HFFc6 (cell line): ENCODE data around the gene DCBLD1. TPM values are rescaled to one million over a fixed set of nuclear protein-coding genes. Genes with fewer than 3 reads are reported as not detected.

Experiments
- DNase-seq: peaks from one replicate; pipeline ENCODE4 v3.0.0-alpha.2; 2018
- H3K27ac Mint-ChIP-seq: 2 replicates; pipeline ENCODE4 v1.8.0; 2020; ENCODE audit warnings: mild to moderate bottlenecking, mixed read lengths
- H3K27me3 Mint-ChIP-seq: 2 replicates; pipeline ENCODE4 v1.8.0; 2021; ENCODE audit warnings: mild to moderate bottlenecking, moderate library complexity, mixed read lengths; ENCODE audit not compliant: insufficient read depth
- H3K36me3 Mint-ChIP-seq: 2 replicates; pipeline ENCODE4 v1.8.0; 2021; ENCODE audit warnings: low read depth, mixed read lengths
- H3K4me1 Mint-ChIP-seq: 2 replicates; pipeline ENCODE4 v1.8.0; 2020; ENCODE audit warnings: low read depth, mixed read lengths
- H3K4me3 Mint-ChIP-seq: 2 replicates; pipeline ENCODE4 v1.8.0; 2020; ENCODE audit warnings: mild to moderate bottlenecking, moderate library complexity, mixed read lengths
- H3K9me3 Mint-ChIP-seq: 2 replicates; pipeline ENCODE4 v1.8.0; 2020; ENCODE audit warnings: mild to moderate bottlenecking, mixed read lengths
- CTCF ChIP-seq: fragments of 200-600 bp; sonication (generic); IDR thresholded peaks from 2 replicates; pipeline ENCODE4 v1.5.0; 2021; ENCODE audit warnings: antibody characterized with exemption, mild to moderate bottlenecking
- total RNA-seq, 6 experiments: library from RNA; stranded (reverse); fragmentation: NEBNext Ultra II Directional; extraction: Animal tissue kit (Norgen Biotek cat#: 25700); gene quantifications; 2 replicates in 1 of 6; 3 replicates in 5 of 6; pipeline ENCODE4 v1.2.3, GENCODE V29; 2021

Gene DCBLD1
- total RNA-seq, 6 experiments from 2014 or later = 29.3 to 41.6 (median 31.9) TPM

DNA sequence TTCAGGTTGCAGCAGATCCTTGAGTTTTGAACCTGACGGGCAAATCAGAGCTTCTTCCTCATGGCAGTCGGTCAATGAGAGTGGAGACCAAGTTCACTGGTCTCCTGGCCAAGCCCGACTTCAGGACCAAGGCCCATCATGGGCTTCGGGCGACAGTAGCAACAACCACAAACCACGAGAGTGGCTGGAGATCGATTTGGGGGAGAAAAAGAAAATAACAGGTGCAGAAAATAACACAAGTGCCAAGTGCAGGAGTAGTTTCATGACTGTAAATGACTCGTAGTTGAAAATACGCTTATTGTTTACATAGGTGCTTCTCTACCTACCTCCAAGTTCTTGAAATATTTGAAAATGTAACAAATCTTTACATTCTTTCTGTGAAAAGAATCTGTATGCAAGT lies 56.1 kb downstream of the DCBLD1 start:
- Mint-ChIP-seq H3K27ac (no peak overlapping the region), H3K27me3 (no peaks in the 10 kb centered on the region; the same call in 1 of the 2 replicates), H3K4me3 (no peak overlapping the region), H3K4me1 (peaks cover 16% of the 10 kb centered on the region), H3K36me3 (peaks cover 44% of the 10 kb centered on the region), H3K9me3 (no peaks in the 10 kb centered on the region)
- no peak for TF ChIP-seq CTCF
- no peak for DNase-seq

- DNase-seq = no peak
- Mint-ChIP-seq H3K4me1 (peaks cover 25% of the 10 kb centered on the region), H3K4me3 (no peak overlapping the region), H3K27me3 (no peaks in the 10 kb centered on the region; the same call in 1 of the 2 replicates), H3K9me3 (no peaks in the 10 kb centered on the region), H3K27ac (no peak overlapping the region), H3K36me3 (peaks cover 54% of the 10 kb centered on the region)
- TF ChIP-seq CTCF = no peak
Observed at GRCh38 chr6:117540670-117541069, 58.2 kb downstream of the DCBLD1 start.

- H3K27ac Mint-ChIP-seq = no peak overlapping the region
- H3K9me3 Mint-ChIP-seq = no peaks in the 10 kb centered on the region
- peaks cover 1% of the 10 kb centered on the region for H3K27me3 Mint-ChIP-seq
- no peak overlapping the region for H3K4me3 Mint-ChIP-seq
- DNase-seq = no peak
- H3K36me3 Mint-ChIP-seq = peaks cover 64% of the 10 kb centered on the region
- TF ChIP-seq CTCF = no peak
- H3K4me1 Mint-ChIP-seq = peaks cover 27% of the 10 kb centered on the region
Observed at GRCh38 chr6:117542493-117542892, 60.0 kb downstream of the DCBLD1 start.

DNA sequence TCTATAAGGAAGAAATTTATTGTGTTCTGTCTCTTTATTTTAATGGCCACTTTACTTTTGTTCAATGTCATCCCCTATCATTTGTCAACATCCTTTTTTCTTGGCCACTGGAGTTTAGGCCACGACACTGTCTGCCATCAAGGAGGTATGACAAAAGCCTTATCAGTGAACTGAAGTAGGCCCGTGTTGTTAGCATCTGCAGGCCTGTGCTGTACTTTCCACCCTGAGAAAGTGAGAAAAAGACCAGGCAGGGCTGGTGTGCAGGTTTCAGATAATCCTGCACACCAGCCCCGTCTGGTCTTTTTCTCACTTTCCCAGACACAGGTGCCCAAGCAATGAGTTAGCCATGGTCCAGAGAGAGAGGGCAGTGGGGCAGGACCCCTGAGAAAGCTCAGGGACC lies 62.2 kb downstream of the DCBLD1 start:
- Mint-ChIP-seq H3K36me3 (peaks cover 59% of the 10 kb centered on the region), H3K27me3 (peaks cover 1% of the 10 kb centered on the region), H3K27ac (no peak overlapping the region), H3K4me3 (no peak overlapping the region), H3K4me1 (peaks cover 47% of the 10 kb centered on the region), H3K9me3 (no peaks in the 10 kb centered on the region)
- DNase-seq = no peak
- no peak for TF ChIP-seq CTCF

DNA sequence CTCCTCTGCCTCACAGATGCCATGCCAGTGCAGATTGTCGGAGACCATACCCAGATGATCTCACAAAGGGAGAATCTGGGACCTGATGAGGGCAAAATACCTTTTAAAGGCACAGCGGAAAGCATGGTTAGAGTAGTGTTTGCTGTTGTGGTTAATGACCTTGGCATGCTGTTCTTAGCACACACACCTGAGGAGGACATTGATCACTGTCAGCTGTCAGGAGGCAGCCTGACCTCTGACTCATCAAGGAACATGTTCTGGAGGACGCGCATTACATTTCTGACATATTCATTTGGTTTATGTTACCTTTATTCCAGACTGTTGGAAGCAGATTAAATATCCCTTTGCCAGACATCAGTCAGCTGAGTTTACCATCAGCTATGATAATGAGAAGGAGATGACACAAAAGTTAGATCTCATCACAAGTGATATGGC lies 62.7 kb downstream of the DCBLD1 start:
- Mint-ChIP-seq H3K27me3 (peaks cover 1% of the 10 kb centered on the region), H3K4me1 (peaks cover 51% of the 10 kb centered on the region), H3K9me3 (no peaks in the 10 kb centered on the region), H3K36me3 (peaks cover 60% of the 10 kb centered on the region), H3K27ac (no peak overlapping the region), H3K4me3 (no peak overlapping the region)
- no peak for DNase-seq
- TF ChIP-seq CTCF = no peak

GRCh38 chr6:117546674-117547073 lies 64.2 kb downstream of the DCBLD1 start:
- peaks cover 1% of the 10 kb centered on the region for H3K27me3 Mint-ChIP-seq
- H3K36me3 Mint-ChIP-seq = peaks cover 56% of the 10 kb centered on the region
- no peak overlapping the region for H3K27ac Mint-ChIP-seq
- peaks cover 55% of the 10 kb centered on the region for H3K4me1 Mint-ChIP-seq
- DNase-seq = no peak
- H3K9me3 Mint-ChIP-seq = no peaks in the 10 kb centered on the region
- TF ChIP-seq CTCF = no peak
- no peak overlapping the region for H3K4me3 Mint-ChIP-seq
